Urothelium cell line (cell line): ENCODE data around the gene TRO.

ENCODE experiments used
- DNase-seq: peaks from one replicate; pipeline ENCODE4 v3.0.0; 2011; ENCODE audit warnings: low spot score, mixed read lengths
- FAIRE-seq: peaks from 2 replicates; lab custom pipeline; 2011; peaks lifted over from hg19 to GRCh38; lab: Jason Lieb, UNC

Gene TRO, protein sequence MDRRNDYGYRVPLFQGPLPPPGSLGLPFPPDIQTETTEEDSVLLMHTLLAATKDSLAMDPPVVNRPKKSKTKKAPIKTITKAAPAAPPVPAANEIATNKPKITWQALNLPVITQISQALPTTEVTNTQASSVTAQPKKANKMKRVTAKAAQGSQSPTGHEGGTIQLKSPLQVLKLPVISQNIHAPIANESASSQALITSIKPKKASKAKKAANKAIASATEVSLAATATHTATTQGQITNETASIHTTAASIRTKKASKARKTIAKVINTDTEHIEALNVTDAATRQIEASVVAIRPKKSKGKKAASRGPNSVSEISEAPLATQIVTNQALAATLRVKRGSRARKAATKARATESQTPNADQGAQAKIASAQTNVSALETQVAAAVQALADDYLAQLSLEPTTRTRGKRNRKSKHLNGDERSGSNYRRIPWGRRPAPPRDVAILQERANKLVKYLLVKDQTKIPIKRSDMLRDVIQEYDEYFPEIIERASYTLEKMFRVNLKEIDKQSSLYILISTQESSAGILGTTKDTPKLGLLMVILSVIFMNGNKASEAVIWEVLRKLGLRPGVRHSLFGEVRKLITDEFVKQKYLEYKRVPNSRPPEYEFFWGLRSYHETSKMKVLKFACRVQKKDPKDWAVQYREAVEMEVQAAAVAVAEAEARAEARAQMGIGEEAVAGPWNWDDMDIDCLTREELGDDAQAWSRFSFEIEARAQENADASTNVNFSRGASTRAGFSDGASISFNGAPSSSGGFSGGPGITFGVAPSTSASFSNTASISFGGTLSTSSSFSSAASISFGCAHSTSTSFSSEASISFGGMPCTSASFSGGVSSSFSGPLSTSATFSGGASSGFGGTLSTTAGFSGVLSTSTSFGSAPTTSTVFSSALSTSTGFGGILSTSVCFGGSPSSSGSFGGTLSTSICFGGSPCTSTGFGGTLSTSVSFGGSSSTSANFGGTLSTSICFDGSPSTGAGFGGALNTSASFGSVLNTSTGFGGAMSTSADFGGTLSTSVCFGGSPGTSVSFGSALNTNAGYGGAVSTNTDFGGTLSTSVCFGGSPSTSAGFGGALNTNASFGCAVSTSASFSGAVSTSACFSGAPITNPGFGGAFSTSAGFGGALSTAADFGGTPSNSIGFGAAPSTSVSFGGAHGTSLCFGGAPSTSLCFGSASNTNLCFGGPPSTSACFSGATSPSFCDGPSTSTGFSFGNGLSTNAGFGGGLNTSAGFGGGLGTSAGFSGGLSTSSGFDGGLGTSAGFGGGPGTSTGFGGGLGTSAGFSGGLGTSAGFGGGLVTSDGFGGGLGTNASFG (N-terminal part only)

GRCh38 chrX:54920610-54921426 is at the start of gene TRO:
TSS of gene TRO (plus strand) at chrX:54920824. CDS start at chrX:54922247, 1,423 bp downstream.
- FAIRE-seq (no peak), DNase-seq (peak; percentile 42)

DNA sequence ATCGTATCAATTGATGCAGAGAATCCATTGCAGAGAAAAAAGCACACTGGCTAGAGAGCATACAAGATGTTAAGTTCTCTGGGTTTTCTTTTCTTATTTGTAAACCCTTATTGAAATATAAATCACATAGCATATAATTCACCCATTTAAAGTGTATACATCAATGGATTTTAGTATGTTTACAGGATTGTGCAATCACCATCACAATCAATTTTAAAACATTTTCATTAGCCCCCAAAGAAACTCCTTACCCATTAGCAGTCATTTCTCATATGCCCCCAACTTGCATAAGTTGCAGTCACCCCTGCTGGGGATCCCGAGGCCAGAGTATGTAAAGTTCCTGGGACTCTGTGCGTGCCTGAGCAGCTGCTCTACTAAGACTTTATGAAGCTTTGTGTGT is 34.9 kb upstream of the TRO start:
- DNase-seq (no peak), FAIRE-seq (no peak)

DNA sequence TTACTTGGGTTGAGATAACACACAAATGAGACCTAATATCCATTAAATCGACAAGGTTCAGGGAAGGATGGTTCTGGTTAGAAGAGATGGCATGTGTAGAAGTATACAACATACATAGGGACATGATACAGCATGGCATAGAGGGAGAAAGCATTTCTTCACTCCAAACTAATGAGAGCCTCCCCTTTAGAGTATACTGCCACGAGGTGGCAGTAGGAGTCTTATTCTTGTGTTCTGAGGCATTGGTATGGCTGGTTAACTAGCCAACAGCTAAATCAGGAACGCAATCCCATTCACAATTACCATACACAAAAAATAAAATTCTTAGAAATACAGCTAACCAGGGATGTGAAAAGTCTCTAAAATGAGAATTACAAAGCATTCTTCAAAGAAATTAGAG is 29.1 kb upstream of the TRO start:
- DNase-seq = peak; percentile 15
- FAIRE-seq = no peak

DNA sequence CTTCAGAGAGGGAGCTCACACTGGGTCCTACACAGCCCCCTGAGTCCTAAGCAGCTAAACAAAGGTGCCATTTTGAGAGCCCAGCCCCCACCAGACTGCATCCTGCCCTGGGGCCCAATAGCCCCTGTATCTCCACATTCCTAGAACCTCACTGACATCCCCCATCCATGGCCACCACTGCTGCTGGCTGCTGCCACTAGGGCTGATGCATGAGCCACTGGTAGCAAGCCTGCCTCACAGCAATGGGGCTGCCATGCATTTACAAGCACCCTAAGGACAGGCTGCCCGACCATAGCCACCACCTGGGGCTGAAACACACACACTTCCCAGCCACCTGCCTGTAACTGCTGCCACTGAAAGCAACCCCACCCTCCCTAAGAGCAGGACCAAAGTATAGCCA is 26.5 kb upstream of the TRO start:
- FAIRE-seq = no peak

DNA sequence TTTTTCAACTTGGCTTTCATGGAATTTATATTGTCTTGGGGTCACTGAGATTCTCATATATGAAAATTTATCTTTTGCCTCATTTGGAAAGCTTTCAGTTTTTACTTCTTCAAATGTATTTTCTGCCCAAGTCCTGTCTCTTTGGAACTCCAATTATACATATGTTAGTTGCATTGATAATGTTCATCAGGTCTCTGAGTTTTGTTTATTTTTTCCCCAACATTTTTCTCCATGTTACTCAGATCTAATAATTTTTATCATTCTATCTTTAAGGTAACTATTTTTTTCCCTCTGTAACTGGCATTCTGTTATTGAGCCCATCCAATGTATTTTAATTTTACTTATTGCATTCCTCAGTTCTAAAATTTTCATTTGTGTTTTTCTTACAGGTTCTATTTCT is 10.7 kb upstream of the TRO start:
- FAIRE-seq = no peak

More for the DNA sequence above, 26.5 kb upstream of the TRO start:
- DNase-seq = no peak

GRCh38 chrX:54921427-54922021 is 900 bp downstream of the TRO start:
- DNase-seq (peak; percentile 82), FAIRE-seq (no peak)

More for the DNA sequence above, 10.7 kb upstream of the TRO start:
- DNase-seq = no peak

DNA sequence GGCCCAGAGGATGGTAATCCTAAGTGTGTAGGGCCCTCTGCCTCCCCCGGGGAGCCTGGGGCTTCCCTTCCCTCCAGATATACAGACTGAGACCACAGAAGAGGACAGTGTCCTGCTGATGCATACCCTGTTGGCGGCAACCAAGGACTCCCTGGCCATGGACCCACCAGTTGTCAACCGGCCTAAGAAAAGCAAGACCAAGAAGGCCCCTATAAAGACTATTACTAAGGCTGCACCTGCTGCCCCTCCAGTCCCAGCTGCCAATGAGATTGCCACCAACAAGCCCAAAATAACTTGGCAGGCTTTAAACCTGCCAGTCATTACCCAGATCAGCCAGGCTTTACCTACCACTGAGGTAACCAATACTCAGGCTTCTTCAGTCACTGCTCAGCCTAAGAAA is 1.9 kb downstream of the TRO start:
- FAIRE-seq (no peak), DNase-seq (no peak)

DNA sequence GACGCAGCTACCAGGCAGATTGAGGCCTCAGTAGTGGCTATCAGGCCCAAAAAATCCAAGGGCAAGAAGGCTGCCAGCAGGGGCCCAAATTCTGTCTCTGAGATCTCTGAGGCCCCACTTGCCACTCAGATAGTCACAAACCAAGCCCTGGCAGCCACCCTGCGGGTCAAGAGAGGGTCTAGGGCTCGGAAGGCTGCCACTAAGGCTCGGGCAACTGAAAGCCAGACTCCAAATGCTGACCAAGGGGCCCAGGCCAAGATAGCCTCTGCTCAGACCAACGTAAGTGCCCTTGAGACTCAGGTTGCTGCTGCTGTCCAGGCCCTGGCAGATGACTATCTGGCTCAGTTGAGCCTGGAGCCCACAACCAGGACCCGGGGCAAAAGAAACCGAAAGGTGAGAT is 2.8 kb downstream of the TRO start:
- DNase-seq = no peak
- no peak for FAIRE-seq

DNA sequence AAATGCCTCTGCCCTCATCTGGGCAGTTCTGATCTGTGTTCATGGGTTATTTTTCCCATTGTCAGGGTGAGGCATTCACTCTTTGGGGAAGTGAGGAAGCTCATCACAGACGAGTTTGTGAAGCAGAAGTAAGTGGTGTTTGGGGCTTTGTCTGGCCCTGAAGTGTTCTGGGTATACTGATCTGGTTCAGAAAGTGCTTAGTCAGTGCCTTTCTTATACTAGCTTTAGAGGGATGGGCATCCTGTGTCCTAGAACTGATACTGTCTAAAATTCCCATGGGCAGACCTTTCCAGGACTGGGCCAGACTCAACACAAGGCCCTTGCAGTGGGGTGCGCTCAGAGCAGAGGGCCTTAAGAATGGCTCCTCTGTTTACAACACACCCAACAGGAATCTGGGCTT is 6.4 kb downstream of the TRO start:
- FAIRE-seq = no peak
- DNase-seq = no peak

DNA sequence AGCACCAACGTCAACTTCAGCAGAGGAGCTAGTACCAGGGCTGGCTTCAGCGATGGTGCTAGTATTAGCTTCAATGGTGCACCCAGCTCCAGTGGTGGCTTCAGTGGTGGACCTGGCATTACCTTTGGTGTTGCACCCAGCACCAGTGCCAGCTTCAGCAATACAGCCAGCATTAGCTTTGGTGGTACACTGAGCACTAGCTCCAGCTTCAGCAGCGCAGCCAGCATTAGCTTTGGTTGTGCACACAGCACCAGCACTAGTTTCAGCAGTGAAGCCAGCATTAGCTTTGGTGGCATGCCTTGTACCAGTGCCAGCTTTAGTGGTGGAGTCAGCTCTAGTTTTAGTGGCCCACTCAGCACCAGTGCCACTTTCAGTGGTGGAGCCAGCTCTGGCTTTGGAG is 8.3 kb downstream of the TRO start:
- DNase-seq = no peak
- no peak for FAIRE-seq

DNA sequence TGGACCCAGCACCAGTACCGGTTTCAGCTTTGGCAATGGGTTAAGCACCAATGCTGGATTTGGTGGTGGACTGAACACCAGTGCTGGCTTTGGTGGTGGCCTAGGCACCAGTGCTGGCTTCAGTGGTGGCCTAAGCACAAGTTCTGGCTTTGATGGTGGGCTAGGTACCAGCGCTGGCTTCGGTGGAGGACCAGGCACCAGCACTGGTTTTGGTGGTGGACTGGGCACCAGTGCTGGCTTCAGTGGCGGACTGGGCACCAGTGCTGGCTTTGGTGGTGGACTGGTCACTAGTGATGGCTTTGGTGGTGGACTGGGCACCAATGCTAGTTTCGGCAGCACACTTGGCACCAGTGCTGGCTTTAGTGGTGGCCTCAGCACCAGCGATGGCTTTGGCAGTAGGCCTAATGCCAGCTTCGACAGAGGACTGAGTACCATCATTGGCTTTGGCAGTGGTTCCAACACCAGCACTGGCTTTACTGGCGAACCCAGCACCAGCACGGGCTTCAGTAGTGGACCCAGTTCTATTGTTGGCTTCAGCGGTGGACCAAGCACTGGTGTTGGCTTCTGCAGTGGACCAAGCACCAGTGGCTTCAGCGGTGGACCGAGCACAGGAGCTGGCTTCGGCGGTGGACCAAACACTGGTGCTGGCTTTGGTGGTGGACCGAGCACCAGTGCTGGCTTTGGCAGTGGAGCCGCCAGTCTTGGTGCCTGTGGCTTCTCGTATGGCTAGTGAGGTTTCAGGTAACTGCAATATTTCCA is 9.8 kb downstream of the TRO start:
- no peak for FAIRE-seq
- no peak for DNase-seq

DNA sequence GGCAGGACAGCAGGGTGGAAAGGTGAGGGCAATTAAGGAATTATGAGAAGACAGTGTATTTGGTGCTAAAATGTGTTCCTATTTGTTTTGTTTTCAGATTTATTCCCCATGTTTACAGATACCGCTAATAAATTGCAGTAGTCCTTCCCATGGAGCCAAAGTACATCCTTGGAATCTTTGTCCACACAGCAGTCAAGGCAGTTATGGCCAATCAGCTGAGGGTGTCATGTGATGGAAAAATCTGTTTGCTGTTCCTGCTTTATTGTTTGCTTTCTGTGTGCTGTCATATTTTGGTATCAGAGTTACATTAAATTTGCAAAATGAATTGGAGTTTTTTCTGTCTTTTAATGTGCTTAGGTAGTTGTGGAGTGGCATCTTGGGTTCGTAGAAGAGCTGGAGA is 10.5 kb downstream of the TRO start:
- FAIRE-seq = no peak
- DNase-seq = no peak

GRCh38 chrX:54933150-54933826 is 12.7 kb downstream of the TRO start:
- FAIRE-seq = no peak
- DNase-seq = no peak

DNA sequence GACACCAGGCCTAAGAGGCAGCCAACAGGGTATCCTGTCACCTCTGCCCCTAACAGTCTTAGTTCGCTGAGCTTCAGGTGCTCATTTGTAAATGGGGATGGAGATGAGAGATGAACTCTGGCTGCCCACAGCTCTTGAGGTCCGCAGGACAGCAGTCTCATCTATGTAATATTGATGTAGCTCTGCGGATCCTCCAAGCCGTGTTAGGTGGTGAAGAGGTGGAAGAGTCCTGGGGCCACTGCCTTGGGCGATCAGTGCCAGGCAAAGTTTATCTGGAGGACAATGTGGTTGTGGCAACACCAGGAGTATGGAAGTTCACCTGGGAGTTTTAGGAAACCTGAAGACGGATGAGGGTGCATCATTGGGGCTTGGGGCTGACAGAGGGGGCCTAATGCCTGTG is 13.4 kb downstream of the TRO start:
- DNase-seq = no peak
- no peak for FAIRE-seq

DNA sequence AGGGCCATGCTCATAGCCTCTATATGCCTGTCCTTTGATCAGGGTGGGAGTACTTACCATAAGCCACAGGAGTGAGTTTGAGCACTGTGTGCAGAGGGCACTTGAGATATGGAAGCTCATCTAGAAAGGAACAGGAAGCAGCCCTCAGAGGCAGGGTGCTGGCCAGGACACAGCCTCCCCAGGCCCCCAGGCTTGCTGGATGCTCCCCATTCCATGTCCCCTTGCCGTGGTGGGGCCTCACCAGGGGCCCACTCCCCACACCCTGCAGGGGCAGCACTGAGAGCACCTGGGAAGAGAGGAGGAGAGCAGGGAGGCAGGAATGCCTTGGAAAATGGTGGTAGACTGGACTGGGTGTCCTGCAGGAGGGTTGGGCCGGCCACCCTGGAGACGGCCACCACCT is 14.3 kb downstream of the TRO start:
- DNase-seq = no peak

DNA sequence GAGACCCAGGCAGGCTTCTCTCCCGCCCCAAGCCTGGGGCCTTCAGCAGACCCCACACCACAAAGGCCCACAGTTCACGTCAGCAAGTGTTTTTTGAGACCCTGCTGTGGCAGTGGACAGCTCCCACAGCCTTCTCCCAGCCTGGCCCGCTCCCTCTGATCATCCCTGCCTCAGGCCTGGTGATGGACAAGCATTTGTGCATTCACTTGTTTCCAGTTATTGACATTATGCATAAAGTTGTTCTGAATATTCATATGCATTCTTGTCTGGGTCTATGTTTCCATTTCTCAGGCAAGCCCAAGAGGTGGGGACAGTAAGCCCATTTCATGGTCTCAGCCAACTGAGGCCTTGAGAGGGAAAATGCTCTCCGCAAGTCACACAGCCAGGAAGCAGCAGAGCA is 14.7 kb downstream of the TRO start:
- FAIRE-seq = no peak

More for the DNA sequence above, 14.3 kb downstream of the TRO start:
- no peak for FAIRE-seq

GRCh38 chrX:54937416-54937815 is 16.8 kb downstream of the TRO start:
- DNase-seq (no peak), FAIRE-seq (no peak)

More for the DNA sequence above, 14.7 kb downstream of the TRO start:
- no peak for DNase-seq

DNA sequence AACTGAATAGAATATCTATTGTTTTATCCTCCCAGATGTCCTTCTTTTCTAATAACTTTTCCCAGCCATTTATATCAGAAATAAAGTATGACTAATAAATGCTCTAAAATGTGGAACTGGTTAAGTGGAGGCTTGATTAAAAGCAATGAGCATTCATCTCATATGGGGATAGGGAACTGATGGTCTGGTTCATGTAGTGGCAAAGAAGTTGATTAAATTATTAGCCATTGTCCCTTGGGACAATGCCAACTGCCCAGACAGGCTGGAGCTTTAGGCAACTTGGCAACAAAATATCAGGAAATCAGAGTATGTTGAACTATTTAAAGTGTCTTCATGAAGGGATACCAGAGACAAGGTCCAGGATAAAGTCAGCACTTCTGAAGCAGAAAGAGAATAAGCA is 24.2 kb downstream of the TRO start:
- FAIRE-seq (no peak), DNase-seq (no peak)

DNA sequence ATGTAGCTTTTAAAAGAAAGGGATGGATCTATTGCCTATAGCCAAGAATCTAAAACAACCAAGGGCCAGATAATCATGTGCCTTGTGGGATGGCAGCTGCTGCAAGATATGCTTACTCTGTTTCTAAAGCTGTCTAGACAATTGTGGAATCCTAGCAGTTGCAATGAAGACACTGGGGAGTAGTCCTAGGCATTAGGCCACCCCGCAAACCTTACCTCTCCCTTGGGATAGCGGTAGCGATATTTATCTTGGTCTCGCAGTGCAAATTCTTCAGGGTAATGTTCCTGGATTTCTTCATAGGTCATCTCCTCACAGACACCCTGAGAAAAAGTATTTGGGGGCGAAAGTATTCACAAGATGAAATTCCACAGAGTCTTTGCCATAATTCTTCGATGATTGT is 24.6 kb downstream of the TRO start:
- DNase-seq (no peak), FAIRE-seq (no peak)
